ENCODE data around the gene MIF4GD. TPM values are rescaled to one million over a fixed set of nuclear protein-coding genes. Genes with fewer than 3 reads are reported as not detected.

The MIF4GD gene
- total and polyA plus RNA-seq, 10 of the 15 experiments (the other 5 are each of a cell fraction or from before 2014, with no cell fraction given) = 22.8 to 96.2 (median 60.1) TPM

GRCh38 chr17:75316253-75316652 lies 45.2 kb upstream of the MIF4GD start:
- Histone ChIP-seq H3K27ac (ENCODE audit: control insufficient read depth, insufficient read depth) (peak overlapping the region; percentile 89), H3K36me3 (ENCODE audit: control insufficient read depth in 2 of 2, insufficient read depth in 2 of 2, low read length in 1 of 2) (peaks cover 14 to 16% of the 10 kb centered on the region in 2 experiments), H2AFZ (ENCODE audit: control insufficient read depth, low read depth, low read length) (no peak overlapping the region), H3K79me2 (ENCODE audit: control insufficient read depth, insufficient read depth, low read length) (peaks cover 29% of the 10 kb centered on the region), H3K27me3 (replicated peaks in 1 of 2; ENCODE audit: control insufficient read depth in 2 of 2, insufficient read depth in 2 of 2, low read length in 1 of 2) (no peaks in the 10 kb centered on the region), H3K9me3 (replicated peaks; ENCODE audit: control insufficient read depth, insufficient read depth, low read length) (no peaks in the 10 kb centered on the region), H3K4me2 (ENCODE audit: control insufficient read depth, insufficient read depth) (peak overlapping the region; percentile 75), H3K9ac (ENCODE audit: control insufficient read depth, insufficient read depth, low read length) (peak overlapping the region; percentile 45), H4K20me1 (ENCODE audit: control insufficient read depth, insufficient read depth) (no peaks in the 10 kb centered on the region), H3K4me1 (ENCODE audit: control insufficient read depth, insufficient read depth, low read length) (peaks cover 87% of the 10 kb centered on the region), H3K4me3 (0 out of 2 replicates have a peak overlapping the region, but pooled peaks have one; percentile 30)
- WGBS (ENCODE audit: insufficient coverage, insufficient replicate concordance, low lambda C conversion rate, missing lambda C conversion rate) = 22% methylated on average over 5 of the region's 5 CpGs
- FAIRE-seq = no peak
- peak; percentile 8 for ATAC-seq
- no peak for TF ChIP-seq BRCA1 (IDR thresholded peaks at IDR 0.05; ENCODE audit: low read depth, low read length)
- TF ChIP-seq RB1 (IDR thresholded peaks at IDR 0.05; ENCODE audit: borderline replicate concordance) = no peak
- TF ChIP-seq POLR2AphosphoS2 (IDR thresholded peaks at IDR 0.05; ENCODE audit: low read depth, low read length) = peak; percentile 59; the same call in 1 of the 2 replicates
- TF ChIP-seq MTA3 (IDR thresholded peaks at IDR 0.05; ENCODE audit: borderline replicate concordance, low read length) = peak; percentile 62; the same call in 1 of the 2 replicates
- no peak for TF ChIP-seq SMARCA5 (IDR thresholded peaks at IDR 0.05)
- TF ChIP-seq ZZZ3 (IDR thresholded peaks at IDR 0.05; ENCODE audit: control insufficient read depth, insufficient read length, low read depth) = no peak
- TF ChIP-seq NR2C1 (IDR thresholded peaks at IDR 0.05) = no peak
- 0 out of 2 replicates have a peak, but pooled peaks have one; percentile 0 for TF ChIP-seq IRF4 (IDR thresholded peaks at IDR 0.05; ENCODE audit: low read depth, low read length)
- peak; percentile 67 for TF ChIP-seq POLR2AphosphoS5 (IDR thresholded peaks at IDR 0.05; ENCODE audit: low read length)
- in situ Hi-C loops (cut with MboI) (no loop called here), intact Hi-C loops (cut with micrococcal nuclease; ENCODE audit: unreplicated experiment) (loop anchor here (1.0 kb wide), 1 partner anchor 21 kb away; no protein-coding TSS in a partner anchor)
- SMC1A ChIA-PET (ENCODE audit: uncharacterized antibody, unreplicated experiment) = interaction anchor here (0.8 to 13.5 kb wide), 12 partner anchors 15 to 111 kb away, joined by 3 to 243 read pairs (median 5); partner anchors contain the start of gene SLC25A19
- CTCF ChIA-PET = interaction anchor here (0.7 to 13.8 kb wide), 12 partner anchors 11 to 214 kb away, joined by 3 to 182 read pairs (median 6); partner anchors contain the start of genes GRB2 and SLC25A19
- RAD21 ChIA-PET (ENCODE audit: unreplicated experiment) = interaction anchor here (0.8 to 16.3 kb wide), 10 partner anchors 22 to 96 kb away, joined by 3 to 364 read pairs (median 8); partner anchors contain the start of genes GRB2, MIF4GD and SLC25A19
- no peak for DNase-seq (ENCODE audit: low read depth, low spot score)
- POLR2A ChIA-PET = interaction anchor here (0.6 to 13.4 kb wide), 22 partner anchors 9 to 255 kb away, joined by 3 to 255 read pairs (median 4); partner anchors contain the start of genes GRB2 and SLC25A19
- TSS peak; percentile 50 for BruUV-seq (replicated peaks)
